Neutrophil (primary cell): ENCODE results near the gene NTNG1.

Experiments used
- H3K27ac ChIP-seq: fragments of 200-600 bp; sonication (generic); 2 replicates; pipeline ENCODE4 v1.5.1; 2016; ENCODE audit warnings: mild to moderate bottlenecking, moderate library complexity
- H3K27me3 ChIP-seq: fragments of 200-600 bp; sonication (generic); 2 replicates; pipeline ENCODE4 v1.6.0; 2016; ENCODE audit warnings: mild to moderate bottlenecking
- H3K36me3 ChIP-seq: fragments of 200-600 bp; sonication (generic); 2 replicates; pipeline ENCODE4 v1.5.1; 2017
- H3K4me1 ChIP-seq, 2 experiments: fragments of 200-600 bp in 1 of 2; sonication (generic) in 1 of 2; 1 replicate in 1 of 2; 2 replicates in 1 of 2; pipeline versions ENCODE4 v1.5.1 to v1.6.1; 2013 to 2016; ENCODE audit warnings: low read depth in 1 of 2, low read length in 1 of 2, mild to moderate bottlenecking in 1 of 2, moderate library complexity in 1 of 2; ENCODE audit not compliant: control insufficient read depth in 1 of 2, insufficient read depth in 1 of 2
- H3K4me3 ChIP-seq, 2 experiments: fragments of 200-600 bp in 1 of 2; sonication (generic) in 1 of 2; 1 replicate in 1 of 2; 2 replicates in 1 of 2; pipeline ENCODE4 v1.5.1; 2013 to 2016; ENCODE audit warnings: low read depth in 1 of 2, low read length in 1 of 2, mild to moderate bottlenecking in 1 of 2, moderate library complexity in 1 of 2
- H3K9me3 ChIP-seq: fragments of 200-600 bp; sonication (generic); 2 replicates; pipeline ENCODE4 v1.5.1; 2016
- TF ChIP-seq, protein P1 (sequence below): fragments of 200-600 bp; sonication (generic); IDR thresholded peaks from 2 replicates; pipeline ENCODE4 v1.5.1; 2016; ENCODE audit warnings: antibody characterized with exemption

Gene NTNG1

DNA sequence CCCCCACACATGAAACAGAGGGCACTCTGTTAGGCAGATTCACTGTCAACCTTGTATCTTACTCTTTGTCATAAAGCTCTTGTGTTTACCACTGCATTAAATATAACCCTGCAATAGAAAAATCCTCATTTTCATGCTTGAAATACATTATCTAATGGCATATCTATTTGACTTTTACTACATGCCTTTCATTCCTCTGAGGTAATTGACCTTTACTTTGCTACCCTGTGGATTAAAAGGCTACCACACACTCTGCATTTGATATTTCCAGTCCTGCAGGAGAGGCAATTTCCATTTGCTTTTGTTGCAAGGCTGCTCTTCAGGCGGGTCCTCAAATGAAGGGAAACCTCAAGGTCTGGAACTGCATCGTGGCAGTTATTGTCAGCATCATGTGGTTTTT lies 238.0 kb downstream of the NTNG1 start:
- no peaks in the 10 kb centered on the region for H3K36me3 ChIP-seq
- H3K27ac ChIP-seq, result no peak overlapping the region
- no peaks in the 10 kb centered on the region for H3K27me3 ChIP-seq
- no peak overlapping the region for H3K4me3 ChIP-seq
- no peaks in the 10 kb centered on the region for H3K4me1 ChIP-seq
- TF ChIP-seq, protein P1, sequence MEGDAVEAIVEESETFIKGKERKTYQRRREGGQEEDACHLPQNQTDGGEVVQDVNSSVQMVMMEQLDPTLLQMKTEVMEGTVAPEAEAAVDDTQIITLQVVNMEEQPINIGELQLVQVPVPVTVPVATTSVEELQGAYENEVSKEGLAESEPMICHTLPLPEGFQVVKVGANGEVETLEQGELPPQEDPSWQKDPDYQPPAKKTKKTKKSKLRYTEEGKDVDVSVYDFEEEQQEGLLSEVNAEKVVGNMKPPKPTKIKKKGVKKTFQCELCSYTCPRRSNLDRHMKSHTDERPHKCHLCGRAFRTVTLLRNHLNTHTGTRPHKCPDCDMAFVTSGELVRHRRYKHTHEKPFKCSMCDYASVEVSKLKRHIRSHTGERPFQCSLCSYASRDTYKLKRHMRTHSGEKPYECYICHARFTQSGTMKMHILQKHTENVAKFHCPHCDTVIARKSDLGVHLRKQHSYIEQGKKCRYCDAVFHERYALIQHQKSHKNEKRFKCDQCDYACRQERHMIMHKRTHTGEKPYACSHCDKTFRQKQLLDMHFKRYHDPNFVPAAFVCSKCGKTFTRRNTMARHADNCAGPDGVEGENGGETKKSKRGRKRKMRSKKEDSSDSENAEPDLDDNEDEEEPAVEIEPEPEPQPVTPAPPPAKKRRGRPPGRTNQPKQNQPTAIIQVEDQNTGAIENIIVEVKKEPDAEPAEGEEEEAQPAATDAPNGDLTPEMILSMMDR, result no peak
- H3K9me3 ChIP-seq, result no peaks in the 10 kb centered on the region

DNA sequence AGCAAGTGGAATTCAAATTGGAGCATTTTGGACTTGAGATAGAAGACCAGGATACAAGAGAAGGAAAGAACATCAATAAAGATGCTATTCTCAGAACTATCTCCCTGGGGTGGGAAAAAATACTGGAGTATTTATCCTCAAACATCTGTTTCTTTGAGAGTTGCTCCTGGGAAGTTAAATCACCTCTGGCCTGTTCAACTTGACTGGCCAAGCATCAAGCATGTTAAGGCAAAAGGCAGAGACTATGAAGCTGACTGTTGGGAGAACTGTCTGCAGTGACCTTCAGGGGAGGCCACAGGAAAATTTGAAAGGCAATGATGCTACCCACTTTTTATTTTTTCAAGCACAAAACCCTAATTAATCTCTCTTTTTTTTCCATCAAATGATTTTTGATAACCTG lies 239.0 kb downstream of the NTNG1 start:
- Histone ChIP-seq H3K36me3 (no peaks in the 10 kb centered on the region), H3K27me3 (no peaks in the 10 kb centered on the region), H3K4me1 (no peaks in the 10 kb centered on the region), H3K27ac (no peak overlapping the region), H3K9me3 (no peaks in the 10 kb centered on the region), H3K4me3 (no peak overlapping the region)
- TF ChIP-seq, protein P1, result no peak

DNA sequence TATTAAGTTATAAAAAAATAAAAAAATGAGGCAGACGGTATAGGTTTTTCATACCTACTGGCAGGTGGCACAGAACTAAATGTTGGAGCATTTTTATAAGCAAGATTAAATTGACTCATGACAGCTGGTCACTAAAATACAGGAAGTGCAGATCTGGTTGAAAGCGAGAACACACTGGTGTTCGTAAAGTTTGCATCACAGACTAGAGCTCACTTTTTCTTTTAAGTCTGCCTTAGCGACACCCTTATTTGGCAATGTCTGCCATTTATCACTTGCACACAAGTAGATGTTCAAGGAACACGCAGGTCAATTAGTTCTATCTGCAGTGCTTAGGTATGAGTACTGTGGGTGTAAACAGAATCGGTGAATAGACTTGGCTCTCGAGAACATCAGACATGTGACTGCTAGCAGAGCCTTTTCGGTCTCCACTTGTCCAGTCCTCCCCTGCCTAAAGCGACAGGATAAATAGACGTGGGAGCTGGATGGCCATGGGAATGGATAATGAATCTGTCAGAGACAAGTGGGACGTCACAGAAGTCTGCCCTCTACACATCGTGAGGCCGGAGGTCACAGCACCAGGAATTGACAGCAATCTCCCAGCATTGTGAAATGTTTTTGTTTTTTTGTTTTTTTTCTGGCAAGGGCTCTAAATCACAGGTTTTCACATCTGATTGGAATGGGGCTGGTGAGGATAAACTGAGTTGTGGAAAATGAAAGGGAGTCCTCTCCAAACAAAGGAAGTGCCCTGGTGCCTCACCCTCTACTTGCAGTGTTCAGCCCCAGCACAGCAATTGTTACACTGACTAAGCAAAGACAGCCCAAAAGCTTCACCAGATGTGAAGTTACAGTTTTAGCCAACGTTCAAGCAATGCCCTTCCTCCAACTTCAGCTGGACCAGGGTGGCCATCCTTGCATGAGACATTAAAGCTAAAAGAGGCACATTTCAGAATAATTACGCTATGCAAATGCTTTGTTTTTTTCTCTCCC lies 248.9 kb downstream of the NTNG1 start:
- TF ChIP-seq, protein P1, result no peak
- H3K4me3 ChIP-seq, result no peak overlapping the region
- no peaks in the 10 kb centered on the region for H3K9me3 ChIP-seq
- H3K27me3 ChIP-seq, result no peaks in the 10 kb centered on the region
- H3K4me1 ChIP-seq, result no peaks in the 10 kb centered on the region
- no peak overlapping the region for H3K27ac ChIP-seq
- H3K36me3 ChIP-seq, result no peaks in the 10 kb centered on the region

DNA sequence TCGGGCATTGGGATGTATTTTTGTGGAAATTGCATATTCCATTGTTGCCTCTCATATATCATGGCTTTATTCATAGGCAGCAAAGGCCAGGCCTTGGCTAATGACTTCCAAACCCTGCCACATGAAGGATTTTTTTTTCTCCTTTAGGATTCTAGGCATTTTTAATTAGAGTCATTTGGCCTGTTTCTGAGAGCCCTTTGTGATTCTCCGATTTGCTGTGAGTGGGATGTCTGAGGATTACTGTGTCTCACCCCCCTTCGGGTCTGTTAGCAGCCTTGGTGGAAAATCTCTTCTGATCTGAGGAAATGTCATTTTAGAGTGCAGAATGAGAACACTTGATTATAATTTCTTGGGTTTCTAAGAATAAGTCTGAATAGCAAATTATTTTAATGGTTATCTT lies 253.5 kb downstream of the NTNG1 start:
- H3K36me3 ChIP-seq, result no peaks in the 10 kb centered on the region
- TF ChIP-seq, protein P1, result no peak
- H3K4me1 ChIP-seq, result no peaks in the 10 kb centered on the region
- H3K27ac ChIP-seq, result no peak overlapping the region
- H3K9me3 ChIP-seq, result no peaks in the 10 kb centered on the region
- no peak overlapping the region for H3K4me3 ChIP-seq
- no peaks in the 10 kb centered on the region for H3K27me3 ChIP-seq

DNA sequence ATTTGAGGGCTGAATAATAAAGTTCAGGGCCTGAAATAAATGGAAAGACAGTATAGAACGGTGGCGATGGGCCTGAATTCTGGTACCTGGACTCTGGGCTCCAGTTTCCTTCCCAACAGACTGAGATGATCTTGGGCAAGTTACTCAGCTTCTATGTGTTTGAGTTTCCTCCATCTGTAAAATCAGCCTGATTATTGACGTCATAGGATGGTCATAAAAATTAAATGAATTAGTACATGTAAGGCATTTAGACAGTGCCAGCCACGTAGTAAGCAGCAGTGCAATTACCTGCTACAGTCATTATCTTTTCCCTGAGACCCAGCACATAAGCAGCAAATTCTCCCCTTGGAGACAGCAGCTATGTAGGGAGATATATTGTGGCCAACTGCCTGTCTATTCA lies 260.9 kb downstream of the NTNG1 start:
- TF ChIP-seq, protein P1, result no peak
- H3K4me3 ChIP-seq, result no peak overlapping the region
- no peaks in the 10 kb centered on the region for H3K4me1 ChIP-seq
- H3K9me3 ChIP-seq, result no peaks in the 10 kb centered on the region
- H3K27me3 ChIP-seq, result no peaks in the 10 kb centered on the region
- H3K36me3 ChIP-seq, result no peaks in the 10 kb centered on the region
- H3K27ac ChIP-seq, result no peak overlapping the region
